Measurements from ENCODE around the gene SSBP1. TPM values are rescaled to one million over a fixed set of nuclear protein-coding genes. Genes with fewer than 3 reads are reported as not detected.

SSBP1 gene
- total RNA-seq, 4 donors from 2014 or later: 125 to 138 (median 131) TPM

DNA sequence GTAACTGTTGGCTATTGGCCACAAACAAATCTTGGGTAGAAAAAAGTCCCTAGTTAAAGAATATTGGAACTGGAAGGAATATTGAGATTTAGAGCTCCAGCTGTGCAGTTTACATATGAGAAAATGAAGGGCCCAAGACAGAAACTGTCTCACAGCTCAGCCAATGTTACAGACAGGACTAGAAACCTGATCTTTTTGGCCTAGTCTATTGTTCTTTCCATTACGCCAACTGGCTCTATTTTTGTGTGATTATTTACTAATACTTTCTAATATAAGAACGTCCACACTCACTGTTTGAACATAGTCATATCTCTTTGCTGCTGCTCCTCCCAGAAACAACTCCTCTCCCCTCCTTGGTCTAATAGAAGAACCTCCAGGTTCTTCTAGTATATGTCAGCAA is 28.8 kb upstream of the SSBP1 start:
- Histone ChIP-seq H3K4me1 (no peaks in the 10 kb centered on the region), H3K9me3 (no peaks in the 10 kb centered on the region), H3K4me3 (no peak overlapping the region), H3K27me3 (no peaks in the 10 kb centered on the region), H3K27ac (no peak overlapping the region), H3K36me3 (no peaks in the 10 kb centered on the region)
- TF ChIP-seq, protein P1, sequence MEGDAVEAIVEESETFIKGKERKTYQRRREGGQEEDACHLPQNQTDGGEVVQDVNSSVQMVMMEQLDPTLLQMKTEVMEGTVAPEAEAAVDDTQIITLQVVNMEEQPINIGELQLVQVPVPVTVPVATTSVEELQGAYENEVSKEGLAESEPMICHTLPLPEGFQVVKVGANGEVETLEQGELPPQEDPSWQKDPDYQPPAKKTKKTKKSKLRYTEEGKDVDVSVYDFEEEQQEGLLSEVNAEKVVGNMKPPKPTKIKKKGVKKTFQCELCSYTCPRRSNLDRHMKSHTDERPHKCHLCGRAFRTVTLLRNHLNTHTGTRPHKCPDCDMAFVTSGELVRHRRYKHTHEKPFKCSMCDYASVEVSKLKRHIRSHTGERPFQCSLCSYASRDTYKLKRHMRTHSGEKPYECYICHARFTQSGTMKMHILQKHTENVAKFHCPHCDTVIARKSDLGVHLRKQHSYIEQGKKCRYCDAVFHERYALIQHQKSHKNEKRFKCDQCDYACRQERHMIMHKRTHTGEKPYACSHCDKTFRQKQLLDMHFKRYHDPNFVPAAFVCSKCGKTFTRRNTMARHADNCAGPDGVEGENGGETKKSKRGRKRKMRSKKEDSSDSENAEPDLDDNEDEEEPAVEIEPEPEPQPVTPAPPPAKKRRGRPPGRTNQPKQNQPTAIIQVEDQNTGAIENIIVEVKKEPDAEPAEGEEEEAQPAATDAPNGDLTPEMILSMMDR (IDR thresholded peaks at IDR 0.05): no peak
- no peak for TF ChIP-seq POLR2AphosphoS5 (IDR thresholded peaks at IDR 0.05)
- no peak for TF ChIP-seq POLR2A (IDR thresholded peaks at IDR 0.05)
- no peak for TF ChIP-seq EP300 (IDR thresholded peaks at IDR 0.05)
- WGBS, 2 donors (ENCODE audit: low coverage in 1 of 2): 64 to 79% methylated on average over 2 of the region's 2 CpGs
- ATAC-seq: no peak

DNA sequence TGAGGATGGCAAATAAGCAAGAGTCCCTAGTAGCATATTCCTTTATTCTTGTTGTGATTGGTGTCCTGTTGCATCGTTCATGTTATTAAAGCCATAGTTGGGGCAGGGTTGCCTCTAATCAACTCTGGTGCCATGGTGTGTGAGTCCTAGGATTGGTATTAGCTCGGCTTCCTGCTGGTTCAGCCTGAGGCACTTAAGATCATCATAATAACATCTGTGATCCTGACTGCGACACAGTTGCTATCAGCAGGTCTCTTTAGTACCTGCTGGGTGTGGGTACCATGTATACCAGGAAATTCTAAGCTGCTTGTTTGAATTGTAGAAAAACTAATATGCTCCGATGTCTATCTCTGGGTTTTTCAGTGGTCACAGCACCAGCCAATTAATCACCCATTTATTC is 28.4 kb upstream of the SSBP1 start:
- Histone ChIP-seq H3K27ac (no peak overlapping the region), H3K9me3 (no peaks in the 10 kb centered on the region), H3K4me1 (no peaks in the 10 kb centered on the region), H3K27me3 (no peaks in the 10 kb centered on the region), H3K36me3 (no peaks in the 10 kb centered on the region), H3K4me3 (no peak overlapping the region)
- TF ChIP-seq, protein P1 (IDR thresholded peaks at IDR 0.05): no peak
- TF ChIP-seq EP300 (IDR thresholded peaks at IDR 0.05) (no peak), POLR2A (IDR thresholded peaks at IDR 0.05) (no peak), POLR2AphosphoS5 (IDR thresholded peaks at IDR 0.05) (no peak)
- 92 to 96% methylated on average over 3 to 4 of the region's 4 CpGs for WGBS, 2 donors (ENCODE audit: low coverage in 1 of 2)
- no peak for ATAC-seq

DNA sequence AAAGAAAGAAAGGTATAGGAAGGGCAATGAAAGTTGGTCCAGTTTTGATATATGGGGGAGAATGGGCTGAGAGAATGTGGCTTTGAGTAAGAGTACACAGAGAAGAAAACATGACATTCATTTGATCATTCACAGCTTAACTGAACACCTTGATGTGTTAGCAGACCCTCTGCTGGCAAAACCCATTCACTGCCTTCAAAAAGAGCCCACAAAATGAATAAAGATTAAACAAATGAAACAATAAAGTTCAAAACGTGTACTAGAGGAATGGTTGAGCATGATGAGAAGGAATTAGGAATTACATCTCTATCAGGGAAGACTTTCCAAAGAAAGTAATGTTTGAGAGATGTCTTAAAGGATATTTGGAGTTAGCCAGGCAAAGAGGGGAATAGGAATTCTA is 27.9 kb upstream of the SSBP1 start:
- ATAC-seq: no peak
- Histone ChIP-seq H3K4me3 (no peak overlapping the region), H3K4me1 (no peaks in the 10 kb centered on the region), H3K9me3 (no peaks in the 10 kb centered on the region), H3K36me3 (no peaks in the 10 kb centered on the region), H3K27me3 (no peaks in the 10 kb centered on the region), H3K27ac (no peak overlapping the region)
- no peak for TF ChIP-seq POLR2A (IDR thresholded peaks at IDR 0.05)
- 22 to 29% methylated on average over 1 of the region's 1 CpG for WGBS, 2 donors (ENCODE audit: low coverage in 1 of 2)

DNA sequence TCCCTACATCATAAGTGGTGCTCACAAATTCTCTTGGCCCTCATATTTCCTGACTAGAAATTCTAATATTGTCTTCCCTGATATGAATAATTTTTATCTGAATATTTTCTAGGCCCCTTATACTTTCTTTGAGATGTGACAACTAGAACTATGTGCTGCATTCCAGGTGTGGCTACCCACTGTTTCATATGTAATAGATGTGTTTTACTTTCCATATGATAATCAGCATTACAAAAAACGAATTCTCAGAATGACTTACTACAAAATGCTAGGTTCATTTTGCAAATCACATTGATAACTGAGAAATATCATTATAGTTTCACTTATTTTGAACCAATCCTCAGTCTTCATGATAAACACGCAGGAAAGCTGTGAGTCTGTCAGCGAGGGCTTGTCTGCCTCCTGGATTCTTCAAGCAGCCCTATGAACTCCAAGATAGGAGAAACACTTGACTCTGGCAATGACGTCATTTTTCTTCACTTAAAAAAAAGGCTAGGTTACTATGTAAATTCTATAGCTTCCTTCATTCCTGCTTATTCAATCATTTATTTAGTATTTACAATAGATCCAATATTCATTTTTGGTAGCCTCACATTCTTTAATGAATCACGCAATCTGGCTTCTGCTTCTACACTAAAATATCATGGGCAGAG is 25.4 kb upstream of the SSBP1 start:
- no peaks in the 10 kb centered on the region for H3K9me3 ChIP-seq
- ATAC-seq: no peak
- H3K4me1 ChIP-seq: no peaks in the 10 kb centered on the region
- no peaks in the 10 kb centered on the region for H3K27me3 ChIP-seq
- 87 to 92% methylated on average over 5 of the region's 5 CpGs for WGBS, 2 donors (ENCODE audit: low coverage in 1 of 2)
- TF ChIP-seq EP300 (IDR thresholded peaks at IDR 0.05) (no peak), POLR2A (IDR thresholded peaks at IDR 0.05) (no peak), POLR2AphosphoS5 (IDR thresholded peaks at IDR 0.05) (no peak)
- TF ChIP-seq, protein P1 (IDR thresholded peaks at IDR 0.05): no peak
- no peak overlapping the region for H3K4me3 ChIP-seq
- no peak overlapping the region for H3K27ac ChIP-seq
- no peaks in the 10 kb centered on the region for H3K36me3 ChIP-seq

DNA sequence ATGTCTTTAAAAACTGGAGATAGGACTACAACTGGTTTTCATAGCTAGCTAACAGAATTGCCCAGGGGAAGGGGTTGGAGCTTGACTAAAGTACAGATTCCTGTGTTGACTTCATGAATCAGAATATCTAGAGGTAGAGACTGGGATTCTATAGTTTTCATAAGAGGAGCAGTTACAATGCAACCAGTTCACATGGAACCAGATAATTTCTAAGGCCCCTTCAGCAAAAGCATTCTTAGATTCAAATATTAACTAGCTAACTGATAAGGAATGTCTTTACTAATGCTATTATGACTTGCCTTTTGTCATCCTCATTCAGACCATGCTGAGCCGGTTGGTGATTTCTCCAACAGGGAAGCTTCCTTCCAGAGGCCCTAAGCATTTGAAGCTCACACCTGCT is 24.3 kb upstream of the SSBP1 start:
- Histone ChIP-seq H3K4me1 (no peaks in the 10 kb centered on the region), H3K4me3 (no peak overlapping the region), H3K36me3 (no peaks in the 10 kb centered on the region), H3K27ac (no peak overlapping the region), H3K27me3 (no peaks in the 10 kb centered on the region), H3K9me3 (no peaks in the 10 kb centered on the region)
- TF ChIP-seq, protein P1 (IDR thresholded peaks at IDR 0.05): no peak
- TF ChIP-seq EP300 (IDR thresholded peaks at IDR 0.05): no peak
- TF ChIP-seq POLR2AphosphoS5 (IDR thresholded peaks at IDR 0.05): no peak
- TF ChIP-seq POLR2A (IDR thresholded peaks at IDR 0.05): no peak
- 100% methylated on average over 1 of the region's 1 CpG; no CpG with 5 or more reads in 1 of the 2 donors for WGBS, 2 donors (ENCODE audit: low coverage in 1 of 2)
- ATAC-seq: no peak
